Measurements from ENCODE around the gene DHCR24.
"Not testable (repeated sequence)": the region's sequence is repeated elsewhere in the genome, so short reads cannot be mapped to it uniquely, and the experiment has no call there.

DHCR24 gene, protein sequence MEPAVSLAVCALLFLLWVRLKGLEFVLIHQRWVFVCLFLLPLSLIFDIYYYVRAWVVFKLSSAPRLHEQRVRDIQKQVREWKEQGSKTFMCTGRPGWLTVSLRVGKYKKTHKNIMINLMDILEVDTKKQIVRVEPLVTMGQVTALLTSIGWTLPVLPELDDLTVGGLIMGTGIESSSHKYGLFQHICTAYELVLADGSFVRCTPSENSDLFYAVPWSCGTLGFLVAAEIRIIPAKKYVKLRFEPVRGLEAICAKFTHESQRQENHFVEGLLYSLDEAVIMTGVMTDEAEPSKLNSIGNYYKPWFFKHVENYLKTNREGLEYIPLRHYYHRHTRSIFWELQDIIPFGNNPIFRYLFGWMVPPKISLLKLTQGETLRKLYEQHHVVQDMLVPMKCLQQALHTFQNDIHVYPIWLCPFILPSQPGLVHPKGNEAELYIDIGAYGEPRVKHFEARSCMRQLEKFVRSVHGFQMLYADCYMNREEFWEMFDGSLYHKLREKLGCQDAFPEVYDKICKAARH

GRCh38 chr1:54886724-54887664, at the start of gene DHCR24:
TSS of gene DHCR24 (minus strand) at chr1:54887195. CDS start at chr1:54887119, 76 bp downstream.
- no peak for FAIRE-seq

DNA sequence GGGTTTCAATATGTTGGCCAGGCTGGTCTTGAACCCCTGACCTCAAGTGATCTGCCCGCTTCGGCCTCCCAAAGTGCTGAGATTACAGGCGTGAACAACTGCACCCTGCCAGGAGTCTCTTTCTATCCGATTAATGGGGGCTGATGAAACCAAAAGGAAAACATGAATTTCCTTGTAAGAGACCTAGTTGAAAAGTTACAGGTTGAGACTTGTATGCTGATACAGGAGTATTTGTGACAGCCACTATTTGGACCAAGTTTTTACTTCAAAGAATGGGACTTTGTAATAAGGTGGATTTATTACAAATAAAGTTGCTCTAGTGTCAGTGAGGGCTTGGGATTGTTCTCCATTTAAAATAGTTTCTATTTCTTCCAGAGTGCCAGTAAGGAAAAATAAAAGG, 49.8 kb upstream of the DHCR24 start:
- no peak for FAIRE-seq

DNA sequence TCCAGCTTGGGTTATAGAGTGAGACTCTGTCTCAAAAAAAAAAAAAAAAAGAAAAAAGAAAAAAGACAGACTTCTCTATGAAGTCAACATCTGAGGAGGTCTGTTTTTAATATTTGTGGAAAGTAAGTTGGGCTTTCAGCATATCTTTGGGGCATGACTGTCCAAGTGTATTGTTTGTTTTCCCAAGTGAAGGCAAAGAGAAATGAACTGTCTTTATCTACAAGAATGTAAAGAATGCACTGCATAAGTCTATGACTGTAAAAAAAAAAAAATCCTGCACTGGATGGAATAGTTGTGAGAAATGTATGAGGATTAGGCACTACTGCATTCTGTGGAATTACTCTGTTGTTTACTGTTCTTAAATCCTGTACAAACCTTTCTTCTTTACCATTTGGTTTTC, 47.9 kb upstream of the DHCR24 start:
- no peak for FAIRE-seq

GRCh38 chr1:54934081-54934480, 47.1 kb upstream of the DHCR24 start:
- not testable (repeated sequence) for FAIRE-seq

- FAIRE-seq: no peak
Observed at GRCh38 chr1:54931275-54931840, 44.4 kb upstream of the DHCR24 start.

DNA sequence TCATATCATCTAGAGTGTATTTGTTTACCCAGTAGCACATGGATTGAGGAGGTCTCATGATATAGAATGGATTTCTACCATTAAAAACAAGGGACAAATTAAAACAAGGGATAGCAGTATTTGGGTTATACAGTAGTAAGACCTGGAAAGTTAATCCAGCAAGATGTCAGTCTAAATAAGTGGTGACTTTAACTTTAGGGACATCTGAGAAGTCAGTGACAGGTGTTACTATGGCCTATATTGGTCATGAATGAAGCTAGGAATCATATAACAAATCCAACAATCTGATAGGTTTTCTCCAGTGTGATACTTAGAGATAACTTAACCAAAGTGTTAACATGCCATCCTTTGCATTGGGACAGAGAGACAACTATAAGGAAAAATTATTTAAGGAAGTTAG, 42.7 kb upstream of the DHCR24 start:
- no peak for FAIRE-seq

- no peak for FAIRE-seq
Observed at GRCh38 chr1:54928327-54928726, 41.3 kb upstream of the DHCR24 start.

DNA sequence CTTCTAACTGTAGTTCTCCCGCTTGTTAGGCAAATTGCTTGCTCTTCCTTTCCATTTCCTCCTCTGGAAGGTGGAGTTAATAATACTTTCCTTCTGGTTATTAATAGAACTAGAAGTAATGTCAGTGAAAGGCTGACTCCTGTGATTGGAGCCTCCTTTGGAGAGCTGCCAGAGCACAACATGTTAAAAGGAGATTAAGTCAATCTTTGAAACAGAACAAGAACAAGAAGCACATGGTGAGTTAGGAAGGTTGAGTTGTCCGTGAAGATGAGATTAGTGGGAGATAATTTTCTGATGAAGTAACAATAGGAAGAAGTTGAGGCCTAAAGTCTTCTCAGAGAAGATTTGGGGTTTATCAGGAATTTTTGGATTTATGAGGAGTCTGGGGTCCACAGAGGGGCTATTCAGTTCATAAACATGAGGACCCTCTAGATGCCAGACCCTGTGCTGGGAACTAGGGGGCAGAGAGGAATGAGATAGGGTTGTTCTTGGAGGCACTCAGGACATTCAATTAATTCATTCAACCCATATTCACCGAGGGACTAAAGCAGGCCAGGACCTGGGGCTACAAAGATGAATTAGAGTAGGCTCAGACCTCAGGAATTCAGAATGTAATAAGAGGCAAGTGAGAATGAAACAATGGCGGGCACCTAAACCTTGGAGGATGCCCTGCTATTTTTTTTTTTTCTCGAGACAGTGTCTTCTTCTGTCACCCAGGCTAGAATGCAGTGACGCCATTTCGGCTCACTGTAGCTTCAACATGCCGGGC, 40.7 kb upstream of the DHCR24 start:
- FAIRE-seq: no peak

GRCh38 chr1:54926970-54927369, 40.0 kb upstream of the DHCR24 start:
- no peak for FAIRE-seq

- FAIRE-seq: no peak
Observed at GRCh38 chr1:54922921-54923421, 36.0 kb upstream of the DHCR24 start.

DNA sequence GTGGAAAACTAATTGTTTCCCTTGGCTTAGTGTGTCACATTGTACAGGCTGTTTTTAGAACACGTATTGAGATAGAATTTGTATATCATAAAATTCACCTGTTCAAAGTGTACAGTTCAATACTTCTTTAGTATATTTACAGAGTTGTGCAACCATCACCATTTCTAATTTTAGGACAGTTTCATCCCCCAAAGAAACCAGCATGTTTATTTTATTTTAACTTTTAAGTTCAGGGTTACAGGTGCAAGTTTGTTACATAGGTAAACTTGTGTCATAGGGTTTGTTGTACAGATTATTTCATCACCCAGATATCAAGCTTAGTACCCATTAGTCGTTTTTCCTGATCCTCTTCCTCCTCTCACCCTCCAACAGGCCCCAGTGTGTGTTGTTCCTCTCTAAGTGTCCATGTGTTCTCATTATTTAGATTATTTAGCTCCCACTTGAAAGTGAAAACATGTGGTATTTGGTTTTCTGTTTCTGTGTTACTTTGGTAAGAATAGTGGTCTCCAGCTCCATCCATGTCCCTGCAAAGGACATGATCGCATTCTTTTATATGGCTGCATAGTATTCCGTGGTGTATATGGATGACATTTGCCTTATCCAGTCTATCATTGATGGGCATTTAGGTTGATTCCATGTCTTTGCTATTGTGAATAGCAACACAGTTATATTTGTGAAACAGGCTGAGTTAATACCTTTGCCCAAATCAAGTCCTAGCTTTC, 35.2 kb upstream of the DHCR24 start:
- FAIRE-seq: no peak

DNA sequence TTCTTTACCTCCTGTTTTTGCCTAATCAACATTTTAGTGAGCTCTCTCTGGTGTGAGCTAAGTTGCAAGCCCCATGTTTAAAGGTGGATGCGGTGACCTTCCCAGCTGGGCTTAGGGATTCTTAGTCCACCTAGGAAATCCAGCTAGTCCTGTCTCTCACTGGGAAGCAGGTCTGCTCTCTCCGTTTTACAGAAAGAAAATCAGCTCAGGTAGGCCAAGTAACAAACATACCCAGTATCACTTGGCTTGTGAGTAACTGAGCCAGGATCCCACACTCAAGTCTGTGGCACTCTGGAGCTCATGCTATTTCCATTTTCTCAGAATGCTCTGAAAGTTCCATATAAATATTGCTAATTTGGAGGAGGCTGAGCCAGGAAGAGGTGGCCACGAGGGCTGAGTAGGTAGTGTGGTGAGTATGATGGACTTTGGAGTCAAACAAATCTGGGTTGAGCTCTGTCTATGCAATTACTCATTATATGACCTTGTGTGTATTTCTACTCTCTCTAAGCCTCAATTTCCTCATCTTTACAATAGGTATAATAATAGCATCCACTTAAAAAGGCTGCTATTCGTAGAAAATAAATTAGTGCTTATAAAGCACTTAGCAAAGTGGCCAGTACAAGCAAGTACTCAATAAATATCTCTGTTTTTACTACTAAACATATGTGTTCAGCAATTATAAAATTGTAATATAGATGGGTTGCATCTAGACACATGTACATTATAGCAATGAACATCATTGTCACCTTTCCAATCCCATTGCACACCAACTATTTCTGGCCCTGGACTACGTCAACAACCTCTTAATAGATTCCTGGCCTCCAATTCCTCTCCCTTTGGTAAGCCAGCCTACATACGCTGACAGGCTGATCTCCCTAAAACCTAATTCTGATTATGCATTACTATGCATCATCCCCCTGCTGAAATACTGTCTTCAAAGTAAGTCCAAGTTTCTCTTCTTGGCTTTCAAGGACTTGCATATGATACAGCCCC, 32.7 kb upstream of the DHCR24 start:
- FAIRE-seq: no peak

DNA sequence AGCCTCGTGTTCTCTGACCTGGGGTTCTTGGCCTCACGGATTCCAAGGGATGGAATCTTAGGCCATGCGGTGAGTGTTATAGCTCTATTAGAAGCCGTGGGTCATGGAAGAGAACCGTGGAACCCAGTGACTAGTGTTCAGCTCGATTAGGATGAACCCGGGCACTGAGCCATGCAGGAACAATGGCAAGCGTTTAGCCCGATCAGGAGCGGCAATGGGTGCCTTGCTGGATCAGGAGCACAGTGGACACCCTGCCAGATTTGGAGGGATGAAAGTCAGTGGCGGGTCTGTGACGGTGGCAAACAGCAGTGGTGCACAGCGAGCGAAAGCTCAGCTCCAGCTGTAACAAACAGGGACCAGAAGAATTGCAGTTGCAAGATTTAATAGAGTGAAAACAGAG, 24.1 kb upstream of the DHCR24 start:
- not testable (repeated sequence) for FAIRE-seq

- FAIRE-seq: no peak
Observed at GRCh38 chr1:54906586-54906985, 19.6 kb upstream of the DHCR24 start.

DNA sequence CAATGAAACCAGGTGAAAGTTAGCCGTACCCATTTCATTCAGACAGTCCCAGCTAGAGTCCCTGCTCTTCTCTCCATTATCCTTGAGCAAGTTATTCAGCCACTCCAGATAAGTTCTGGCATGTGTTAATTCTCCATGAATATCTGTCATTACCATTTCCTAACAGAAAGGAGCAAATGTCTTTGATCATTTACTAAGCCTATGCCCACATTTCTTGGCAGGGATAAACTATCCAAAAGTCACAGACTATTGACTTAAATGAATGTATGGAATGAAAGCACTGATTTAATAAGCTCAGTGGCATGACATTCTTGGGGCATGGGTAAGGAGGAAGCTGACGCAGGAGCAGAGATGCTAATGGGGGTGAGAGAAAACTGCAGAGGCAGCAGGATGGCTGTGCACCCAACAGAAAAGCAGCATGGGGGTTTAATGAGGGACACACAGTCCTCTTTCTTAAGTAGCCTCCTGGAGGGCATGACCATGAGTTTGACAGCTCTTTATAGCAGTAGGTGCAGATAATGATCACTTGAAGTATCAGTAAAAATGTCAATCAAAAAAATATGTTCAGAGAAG, 17.6 kb upstream of the DHCR24 start:
- no peak for FAIRE-seq

DNA sequence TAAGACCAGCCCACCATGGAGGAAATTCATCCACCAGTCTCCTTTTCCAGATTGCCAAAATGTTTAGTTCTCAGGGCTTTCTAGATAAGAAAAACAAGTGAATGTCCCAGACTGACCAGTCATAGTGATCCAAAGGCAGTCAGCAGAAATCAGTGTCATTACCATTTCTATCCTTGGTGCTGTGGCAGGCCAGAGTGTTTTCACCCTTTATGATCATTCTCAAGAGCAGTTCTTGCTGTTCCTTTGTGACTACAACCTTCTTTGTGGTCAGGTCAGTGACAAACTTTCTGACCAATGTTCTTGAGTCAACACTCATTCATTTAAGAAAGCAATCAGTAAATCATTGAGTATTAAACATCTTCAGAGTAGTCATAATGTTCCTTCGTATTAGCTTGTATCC, 7.3 kb upstream of the DHCR24 start:
- FAIRE-seq: no peak

GRCh38 chr1:54892586-54892985, 5.6 kb upstream of the DHCR24 start:
- FAIRE-seq: no peak

- no peak for FAIRE-seq
Observed at GRCh38 chr1:54889132-54889725, 2.2 kb upstream of the DHCR24 start.

- FAIRE-seq: no peak
Observed at GRCh38 chr1:54888080-54888733, 1.2 kb upstream of the DHCR24 start.
